A549 (cell line): ENCODE results near the gene PFN3.

ENCODE experiments used
- BHLHE40 ChIP-seq: IDR thresholded peaks from 2 replicates; pipeline ENCODE4 v1.6.1; 2012; ENCODE audit warnings: low read depth, low read length, inconsistent platforms
- CTCF ChIP-seq: fragments of >200 bp; sonication (Bioruptor Twin); formaldehyde crosslinking; IDR thresholded peaks from 3 replicates; pipeline ENCODE4 v1.5.1; 2016
- ELK1 ChIP-seq: fragments of 150-350 bp; IDR thresholded peaks from 2 replicates; pipeline ENCODE4 v1.6.1; 2014; ENCODE audit warnings: low read depth, mild to moderate bottlenecking, low read length
- HOXB13 ChIP-seq: fragments of 250-450 bp; sonication (Bioruptor Pico); IDR thresholded peaks from 2 replicates; pipeline ENCODE4 v1.5.0; 2020; ENCODE audit warnings: low read depth, mild to moderate bottlenecking, moderate library complexity
- KDM5A ChIP-seq: fragments of 200-600 bp; sonication (generic); IDR thresholded peaks from 2 replicates; pipeline ENCODE4 v1.6.1; 2016; ENCODE audit warnings: antibody characterized with exemption, mild to moderate bottlenecking
- MAZ ChIP-seq: fragments of 150-350 bp; IDR thresholded peaks from 2 replicates; pipeline ENCODE4 v1.6.1; 2014; ENCODE audit warnings: antibody characterized with exemption, low read depth, low read length, borderline replicate concordance
- MYC ChIP-seq: IDR thresholded peaks from 2 replicates; pipeline ENCODE4 v1.6.1; 2012; ENCODE audit warnings: mild to moderate bottlenecking, inconsistent platforms, low read length, improper control_type of control experiment, borderline replicate concordance
- POLR2A ChIP-seq: IDR thresholded peaks from 2 replicates; pipeline ENCODE4 v1.6.1; 2012; ENCODE audit warnings: mild to moderate bottlenecking, low read length
- POLR2AphosphoS2 ChIP-seq: conservative IDR thresholded peaks from 2 replicates; pipeline ENCODE4 v1.6.1; 2012; ENCODE audit warnings: low read length, improper control_type of control experiment, inconsistent platforms
- RAD21 ChIP-seq, 2 experiments: fragments of >200 bp in 1 of 2; sonication (Bioruptor Twin) in 1 of 2; formaldehyde crosslinking in 1 of 2; IDR thresholded peaks in 1 of 2; conservative IDR thresholded peaks in 1 of 2; 2 replicates in 1 of 2; 3 replicates in 1 of 2; pipeline ENCODE4 v1.6.1; 2012 to 2018; ENCODE audit warnings: inconsistent platforms in 1 of 2
- REST ChIP-seq: fragments of 200-600 bp; sonication (generic); IDR thresholded peaks from 2 replicates; pipeline ENCODE4 v1.6.1; 2016; ENCODE audit warnings: antibody characterized with exemption, mild to moderate bottlenecking, moderate library complexity
- RFX5 ChIP-seq: fragments of 450-650 bp; IDR thresholded peaks from 2 replicates; pipeline ENCODE4 v1.7.1; 2014; ENCODE audit warnings: antibody characterized with exemption, mild to moderate bottlenecking, moderate library complexity
- USF2 ChIP-seq: fragments of 450-650 bp; IDR thresholded peaks from 2 replicates; pipeline ENCODE4 v1.6.1; 2014; ENCODE audit warnings: antibody characterized with exemption
- ZC3H11A ChIP-seq: fragments of 450-650 bp; IDR thresholded peaks from 2 replicates; pipeline ENCODE4 v1.6.1; 2014; ENCODE audit warnings: antibody characterized with exemption, mild to moderate bottlenecking

GRCh38 chr5:177354711-177355110 lies 45.8 kb downstream of the PFN3 start:
- no peak for TF ChIP-seq CTCF
- TF ChIP-seq ELK1 = no peak
- TF ChIP-seq RFX5 = no peak
- TF ChIP-seq RAD21 (conservative IDR thresholded peaks at IDR 0.05 in 1 of 2, IDR thresholded peaks at IDR 0.05 in 1 of 2) = no peak
- TF ChIP-seq KDM5A = no peak
- no peak for TF ChIP-seq MAZ
- TF ChIP-seq ZC3H11A = no peak
- TF ChIP-seq BHLHE40 = no peak
- no peak for TF ChIP-seq USF2
- no peak for TF ChIP-seq POLR2A
- TF ChIP-seq HOXB13 (CRISPR knock-in tag) = no peak
- TF ChIP-seq MYC = no peak
- TF ChIP-seq REST = no peak
- TF ChIP-seq POLR2AphosphoS2 = no peak
